Rectal smooth muscle tissue (tissue), 1 donor: Measurements from ENCODE around the gene CHURC1.
"Not testable (repeated sequence)": the region's sequence is repeated elsewhere in the genome, so short reads cannot be mapped to it uniquely, and the experiment has no call there.

ENCODE experiments used
- H3K27ac ChIP-seq: one replicate; pipeline ENCODE4 v1.7.0; 2013; ENCODE audit warnings: low read depth, low read length, inconsistent platforms
- H3K27me3 ChIP-seq: one replicate; pipeline ENCODE4 v1.7.0; 2013; ENCODE audit warnings: low read length; ENCODE audit not compliant: control insufficient read depth, insufficient read depth
- H3K36me3 ChIP-seq: one replicate; pipeline ENCODE4 v1.7.0; 2013; ENCODE audit warnings: low read length; ENCODE audit not compliant: control insufficient read depth, insufficient read depth
- H3K4me1 ChIP-seq: one replicate; pipeline ENCODE4 v1.7.0; 2013; ENCODE audit warnings: low read length; ENCODE audit not compliant: control insufficient read depth, insufficient read depth
- H3K4me3 ChIP-seq: one replicate; pipeline ENCODE4 v1.7.0; 2013; ENCODE audit warnings: low read length
- H3K9ac ChIP-seq: one replicate; pipeline ENCODE4 v1.7.0; 2013; ENCODE audit warnings: low read length

The CHURC1 gene

GRCh38 chr14:64879635-64880220, 34.5 kb upstream of the CHURC1 start, which contains the start of gene SPTB:
Gene SPTB (minus strand): TSS chr14:64879907. CDS start chr14:64823094, 56,813 bp downstream.
- peak within 1 kb of the TSS; percentile 59 for H3K4me3 ChIP-seq
- no peak within 1 kb of the TSS for H3K27ac ChIP-seq
- no peak within 1 kb of the TSS for H3K9ac ChIP-seq
- no peaks in the 10 kb centered on the region for H3K36me3 ChIP-seq
- peaks cover 4% of the 10 kb centered on the region for H3K4me1 ChIP-seq
- H3K27me3 ChIP-seq: peaks cover 5% of the 10 kb centered on the region

DNA sequence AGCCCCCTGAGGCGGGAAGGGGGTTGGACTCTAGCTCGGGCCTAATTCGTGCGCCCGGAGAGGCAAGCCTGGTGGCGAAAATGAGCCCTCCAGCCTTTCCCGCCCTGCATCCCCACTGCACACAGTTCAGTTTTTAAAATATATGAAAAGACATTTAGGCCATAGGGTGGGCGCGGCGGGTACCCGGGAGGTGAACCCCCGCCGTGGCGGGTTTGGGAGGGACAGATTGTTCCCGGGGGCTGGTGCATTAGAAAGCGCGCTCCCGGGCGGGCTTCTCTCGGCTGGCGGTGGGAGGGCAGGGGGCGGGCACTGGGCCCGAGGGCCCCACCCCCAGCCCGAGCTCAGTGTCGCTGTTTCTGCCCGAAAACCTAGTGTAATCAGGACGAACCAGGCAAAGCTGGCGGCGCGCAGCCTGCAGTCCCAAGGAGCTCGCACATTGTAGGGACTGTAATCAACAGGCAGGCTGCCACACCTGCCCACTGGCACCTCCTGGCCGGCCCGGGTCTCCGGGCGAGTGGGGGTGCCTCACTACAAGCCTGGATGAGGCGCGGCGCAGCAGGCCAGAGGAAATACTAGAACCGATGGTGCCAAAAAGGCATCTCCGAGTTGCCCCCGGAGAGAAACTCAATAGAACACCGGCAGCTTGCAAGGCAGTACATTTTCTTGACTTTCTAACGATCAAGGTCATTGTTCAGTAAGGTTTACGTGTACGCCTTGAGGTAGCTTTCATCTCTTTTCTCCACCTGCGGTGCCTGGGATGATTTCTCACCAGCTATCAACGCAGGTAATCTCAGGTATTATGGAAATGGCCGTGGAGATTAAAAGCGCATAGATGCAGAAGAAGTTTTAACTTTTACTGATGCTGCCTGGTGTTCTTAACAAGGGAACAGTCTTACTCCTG, 33.8 kb upstream of the CHURC1 start:
- H3K36me3 ChIP-seq: no peaks in the 10 kb centered on the region
- peak overlapping the region; percentile 59 for H3K4me3 ChIP-seq
- no peak overlapping the region for H3K27ac ChIP-seq
- H3K9ac ChIP-seq: no peak overlapping the region
- H3K4me1 ChIP-seq: peaks cover 4% of the 10 kb centered on the region
- H3K27me3 ChIP-seq: peaks cover 5% of the 10 kb centered on the region

- H3K9ac ChIP-seq: no peak overlapping the region
- no peaks in the 10 kb centered on the region for H3K36me3 ChIP-seq
- no peak overlapping the region for H3K4me3 ChIP-seq
- no peaks in the 10 kb centered on the region for H3K27me3 ChIP-seq
- no peak overlapping the region for H3K27ac ChIP-seq
- peaks cover 3% of the 10 kb centered on the region for H3K4me1 ChIP-seq
Observed at GRCh38 chr14:64885559-64885958, 28.7 kb upstream of the CHURC1 start.

DNA sequence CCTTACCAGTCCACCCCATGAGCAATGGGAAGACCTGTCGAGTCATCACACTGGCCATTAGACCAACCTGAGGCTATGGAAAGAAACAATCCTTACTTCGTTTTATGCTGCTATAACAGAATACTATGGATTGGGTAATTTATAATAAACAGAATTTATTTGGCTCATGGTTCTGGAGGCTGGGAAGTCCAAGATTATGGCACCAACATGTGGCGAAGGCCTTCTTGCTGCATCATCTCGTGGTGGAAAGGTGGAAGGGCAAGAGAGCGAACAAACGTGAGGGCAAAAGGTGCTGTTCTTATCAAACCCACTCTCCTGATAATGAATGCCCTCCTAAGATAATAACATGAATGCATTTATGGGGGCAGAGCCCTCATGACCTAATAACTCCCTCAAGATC, 24.9 kb upstream of the CHURC1 start:
- H3K4me3 ChIP-seq: no peak overlapping the region
- H3K9ac ChIP-seq: no peak overlapping the region
- no peaks in the 10 kb centered on the region for H3K36me3 ChIP-seq
- H3K27me3 ChIP-seq: no peaks in the 10 kb centered on the region
- H3K27ac ChIP-seq: no peak overlapping the region
- no peaks in the 10 kb centered on the region for H3K4me1 ChIP-seq

- Histone ChIP-seq H3K27me3 (no peaks in the 10 kb centered on the region), H3K4me1 (no peaks in the 10 kb centered on the region), H3K36me3 (no peaks in the 10 kb centered on the region), H3K4me3 (no peak overlapping the region), H3K9ac (no peak overlapping the region), H3K27ac (no peak overlapping the region)
Observed at GRCh38 chr14:64891173-64891838, 22.9 kb upstream of the CHURC1 start.

DNA sequence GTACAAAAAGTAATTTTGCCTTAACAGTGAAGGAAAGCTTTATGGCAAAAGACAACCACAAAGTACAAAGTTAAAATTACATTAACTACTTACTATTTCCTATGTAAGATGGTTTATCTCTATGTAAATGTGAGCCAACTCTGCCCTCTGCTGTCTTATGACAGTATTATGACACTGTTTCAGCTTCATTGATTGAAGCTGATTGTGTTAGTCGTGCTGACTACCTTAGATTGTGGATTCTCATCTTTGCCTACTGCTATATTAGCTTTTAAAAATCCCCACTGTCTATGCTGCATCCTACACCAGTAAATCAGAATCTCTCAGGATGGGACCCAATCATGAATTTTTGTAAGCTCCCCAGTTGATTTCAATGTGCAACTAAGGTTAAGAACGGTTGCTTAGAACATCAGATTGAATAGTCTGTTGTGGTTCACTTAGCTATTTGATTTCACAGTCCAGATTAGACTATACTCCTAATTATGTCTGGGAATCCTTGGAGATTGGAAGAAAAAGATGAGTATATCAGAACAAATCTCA, 22.3 kb upstream of the CHURC1 start:
- Histone ChIP-seq H3K9ac (no peak overlapping the region), H3K27ac (no peak overlapping the region), H3K36me3 (no peaks in the 10 kb centered on the region), H3K4me3 (no peak overlapping the region), H3K4me1 (no peaks in the 10 kb centered on the region), H3K27me3 (no peaks in the 10 kb centered on the region)

DNA sequence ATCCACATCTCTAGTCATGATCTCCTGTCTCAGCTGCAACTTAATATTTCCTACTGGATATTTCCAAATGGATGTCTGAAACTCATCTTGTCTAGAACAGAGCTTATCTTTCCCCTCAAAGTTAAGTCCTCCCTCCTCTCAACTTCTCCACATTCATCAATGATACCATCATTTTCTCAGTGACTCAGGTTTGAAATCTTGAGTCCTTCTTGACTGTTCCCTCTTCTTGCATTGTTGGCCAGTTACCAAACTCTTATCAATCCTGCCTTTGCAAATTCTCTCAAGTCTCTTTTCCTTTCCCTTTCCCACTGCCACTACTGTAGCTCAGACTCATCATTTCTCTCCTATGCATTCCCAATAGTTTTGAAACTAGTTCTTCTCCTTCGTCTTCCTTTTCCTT, 14.3 kb upstream of the CHURC1 start:
- Histone ChIP-seq H3K36me3 (no peaks in the 10 kb centered on the region), H3K4me1 (no peaks in the 10 kb centered on the region), H3K9ac (no peak overlapping the region), H3K27me3 (no peaks in the 10 kb centered on the region), H3K4me3 (no peak overlapping the region), H3K27ac (no peak overlapping the region)

DNA sequence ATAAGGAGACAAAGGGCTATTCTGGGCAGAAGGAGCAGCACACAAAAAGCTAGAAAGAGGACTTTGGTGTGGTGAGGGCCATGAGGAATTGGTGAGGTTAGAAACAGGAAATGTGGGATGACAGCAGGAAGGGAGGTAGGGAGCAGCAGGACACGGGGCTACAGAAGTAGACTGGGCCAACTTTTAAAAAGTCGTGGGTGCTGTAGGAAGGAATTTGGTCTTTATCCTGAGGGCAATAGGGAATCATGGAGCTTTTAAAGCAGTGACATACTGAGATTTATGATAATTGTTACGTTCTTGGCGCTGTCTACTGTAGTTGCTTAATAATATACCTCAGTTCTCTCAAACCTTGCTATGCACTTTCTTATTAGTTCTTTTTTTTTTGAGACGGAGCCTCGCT, 8.2 kb upstream of the CHURC1 start:
- Histone ChIP-seq H3K4me1 (no peaks in the 10 kb centered on the region), H3K36me3 (no peaks in the 10 kb centered on the region), H3K9ac (no peak overlapping the region), H3K27me3 (no peaks in the 10 kb centered on the region), H3K4me3 (no peak overlapping the region), H3K27ac (no peak overlapping the region)

GRCh38 chr14:64910847-64911495, 3.3 kb upstream of the CHURC1 start:
- Histone ChIP-seq H3K36me3 (no peaks in the 10 kb centered on the region), H3K9ac (no peak overlapping the region), H3K27ac (no peak overlapping the region), H3K27me3 (no peaks in the 10 kb centered on the region), H3K4me3 (no peak overlapping the region), H3K4me1 (peaks cover 11% of the 10 kb centered on the region)

GRCh38 chr14:64912261-64912660, 2.0 kb upstream of the CHURC1 start:
- Histone ChIP-seq H3K27ac (no peak overlapping the region), H3K4me3 (no peak overlapping the region), H3K4me1 (peaks cover 11% of the 10 kb centered on the region), H3K9ac (no peak overlapping the region), H3K36me3 (no peaks in the 10 kb centered on the region), H3K27me3 (no peaks in the 10 kb centered on the region)

- Histone ChIP-seq H3K4me3 (peak overlapping the region; percentile 84), H3K4me1 (peaks cover 11% of the 10 kb centered on the region), H3K9ac (peak overlapping the region; percentile 53)
- H3K27ac ChIP-seq, H3K27me3 ChIP-seq, H3K36me3 ChIP-seq: not testable (repeated sequence)
Observed at GRCh38 chr14:64913477-64913876, 778 bp upstream of the CHURC1 start.

- H3K4me3 ChIP-seq: peak overlapping the region; percentile 84
- peak overlapping the region; percentile 53 for H3K9ac ChIP-seq
- peaks cover 11% of the 10 kb centered on the region for H3K4me1 ChIP-seq
- H3K27ac ChIP-seq: peak overlapping the region; percentile 84
- no peaks in the 10 kb centered on the region for H3K27me3 ChIP-seq
- H3K36me3 ChIP-seq: no peaks in the 10 kb centered on the region
Observed at GRCh38 chr14:64915029-64915424, 772 bp downstream of the CHURC1 start.
